BJ (cell line): ENCODE measurements around the gene PRM1. TPM values are rescaled to one million over a fixed set of nuclear protein-coding genes. Genes with fewer than 3 reads are reported as not detected.

ENCODE experiments used
- CTCF ChIA-PET: fragments of 350-600 bp; formaldehyde crosslinking; extraction: SDS; loops from one replicate; lab custom pipeline; 2021; ENCODE audit warnings: antibody characterized with exemption, inconsistent platforms; lab: Yijun Ruan, JAX
- POLR2A ChIA-PET: fragments of 300-600 bp; sonication (Branson Sonifier 250); formaldehyde crosslinking; extraction: SDS; loops from one replicate; lab custom pipeline; 2021; ENCODE audit warnings: antibody characterized with exemption; lab: Charles Lee
- DNase-seq: peaks from one replicate; pipeline ENCODE4 v3.0.0-alpha.2; 2011; ENCODE audit warnings: low read depth
- H3K27me3 ChIP-seq: 2 replicates; pipeline ENCODE4 v1.6.0; 2011; ENCODE audit warnings: low read length; ENCODE audit not compliant: control insufficient read depth, insufficient read depth
- H3K36me3 ChIP-seq: 2 replicates; pipeline ENCODE4 v1.5.1; 2011; ENCODE audit warnings: low read length; ENCODE audit not compliant: control insufficient read depth, insufficient read depth
- H3K4me3 ChIP-seq: 2 replicates; pipeline ENCODE4 v1.5.1; 2011; ENCODE audit warnings: low read depth, mild to moderate bottlenecking, control low read depth, low read length
- CTCF ChIP-seq: IDR thresholded peaks from 2 replicates; pipeline ENCODE4 v1.5.1; 2011; ENCODE audit warnings: low read depth, mild to moderate bottlenecking, control low read depth, inconsistent platforms, low read length, moderate library complexity; ENCODE audit not compliant: insufficient read depth
- polyA plus RNA-seq: library from polyadenylated mRNA; depleted of rRNA; stranded (reverse); fragments of >200 nt; gene quantifications from 2 replicates; pipeline ENCODE4 v1.2.3, GENCODE V29; 2011

Gene PRM1
- polyA plus RNA-seq, 1 experiment, result not detected

GRCh38 chr16:11319529-11320146, 38.5 kb upstream of the PRM1 start:
- ChIA-PET POLR2A (no interaction called here), CTCF (interaction anchor here (0.6 to 1.1 kb wide), 2 partner anchors 37 to 41 kb away, joined by 3 to 5 read pairs; no protein-coding TSS in a partner anchor)
- no peaks in the 10 kb centered on the region; the same call in 1 of the 2 replicates for H3K36me3 ChIP-seq
- TF ChIP-seq CTCF, result no peak
- DNase-seq, result no peak
- no peak overlapping the region for H3K4me3 ChIP-seq
- H3K27me3 ChIP-seq, result no peaks in the 10 kb centered on the region

GRCh38 chr16:11318817-11319216, 37.7 kb upstream of the PRM1 start:
- Histone ChIP-seq H3K36me3 (no peaks in the 10 kb centered on the region; the same call in 1 of the 2 replicates), H3K27me3 (no peaks in the 10 kb centered on the region), H3K4me3 (no peak overlapping the region)
- CTCF ChIA-PET, result no interaction called here
- DNase-seq, result no peak
- no peak for TF ChIP-seq CTCF
- POLR2A ChIA-PET, result no interaction called here

GRCh38 chr16:11316331-11317015, 35.3 kb upstream of the PRM1 start:
- no peak for DNase-seq
- no peak for TF ChIP-seq CTCF
- ChIA-PET CTCF (no interaction called here), POLR2A (no interaction called here)
- no peaks in the 10 kb centered on the region; the same call in 1 of the 2 replicates for H3K36me3 ChIP-seq
- no peaks in the 10 kb centered on the region for H3K27me3 ChIP-seq
- no peak overlapping the region for H3K4me3 ChIP-seq

- DNase-seq, result peak; percentile 18
- TF ChIP-seq CTCF, result peak; percentile 25; the same call in 1 of the 2 replicates
- no peaks in the 10 kb centered on the region for H3K27me3 ChIP-seq
- POLR2A ChIA-PET, result no interaction called here
- H3K36me3 ChIP-seq, result no peaks in the 10 kb centered on the region; the same call in 1 of the 2 replicates
- no peak overlapping the region for H3K4me3 ChIP-seq
- CTCF ChIA-PET, result interaction anchor here (1.0 kb wide), 1 partner anchor 351 kb away, joined by 3 read pairs; no protein-coding TSS in a partner anchor
Observed at GRCh38 chr16:11315510-11315909, 34.4 kb upstream of the PRM1 start.

GRCh38 chr16:11314309-11314894, 33.3 kb upstream of the PRM1 start:
- H3K4me3 ChIP-seq, result no peak overlapping the region
- no peak for DNase-seq
- H3K27me3 ChIP-seq, result no peaks in the 10 kb centered on the region
- ChIA-PET CTCF (interaction anchor here (1.0 kb wide), 1 partner anchor 350 kb away, joined by 3 read pairs; no protein-coding TSS in a partner anchor), POLR2A (no interaction called here)
- no peak for TF ChIP-seq CTCF
- no peaks in the 10 kb centered on the region; the same call in 1 of the 2 replicates for H3K36me3 ChIP-seq
